ENCODE measurements around the gene USB1. TPM values are rescaled to one million over a fixed set of nuclear protein-coding genes. Genes with fewer than 3 reads are reported as not detected.

Gene USB1
- total and polyA plus RNA-seq, 3 donors from 2014 or later = 39.7 to 63.7 (median 62.4) TPM

DNA sequence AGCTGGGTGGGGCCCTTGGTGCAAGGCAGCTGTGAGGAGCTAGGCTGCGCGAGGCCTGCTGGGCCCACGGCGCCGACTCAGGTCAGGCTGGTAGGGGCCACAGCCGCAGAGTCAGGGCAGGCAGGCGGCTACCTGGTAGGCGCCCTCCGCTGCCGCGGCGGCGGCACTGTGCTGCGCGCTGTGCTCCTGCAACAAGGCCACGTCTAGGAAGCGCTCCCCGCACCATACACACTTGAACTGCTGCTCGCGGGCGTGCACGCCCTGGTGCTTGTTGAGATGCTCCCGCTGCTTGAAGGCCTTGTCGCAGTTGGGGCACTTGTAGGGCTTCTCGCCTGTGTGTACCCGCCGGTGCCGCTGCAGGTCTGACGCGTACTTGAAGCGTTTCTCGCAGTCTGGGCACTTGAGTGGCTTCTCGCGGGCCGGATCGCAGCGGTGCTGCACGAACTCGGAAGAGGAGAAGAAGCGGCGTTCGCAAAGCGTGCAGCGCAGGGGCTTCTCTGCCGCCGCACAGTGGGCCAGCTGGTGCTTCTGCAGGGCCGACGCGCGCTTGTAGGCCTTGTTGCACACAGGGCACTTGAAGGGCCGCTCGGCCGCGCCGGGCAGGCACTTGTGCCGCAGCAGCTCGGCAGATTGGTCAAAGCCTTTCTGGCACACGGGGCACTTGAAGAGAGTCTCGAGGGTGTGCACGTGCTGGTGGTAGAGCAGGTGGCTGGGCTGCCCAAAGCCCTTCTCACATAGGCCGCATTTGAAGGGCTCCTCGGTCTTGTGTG lies 4.6 kb upstream of the USB1 start:
- WGBS, 2 donors = 80% methylated on average over 3 to 61 of the region's 62 CpGs
- intact Hi-C loops (cut with DNase I; ENCODE audit: low total_unique reads) = loop anchor here (5.0 kb wide), 1 partner anchor 89 kb away; no protein-coding TSS in a partner anchor

DNA sequence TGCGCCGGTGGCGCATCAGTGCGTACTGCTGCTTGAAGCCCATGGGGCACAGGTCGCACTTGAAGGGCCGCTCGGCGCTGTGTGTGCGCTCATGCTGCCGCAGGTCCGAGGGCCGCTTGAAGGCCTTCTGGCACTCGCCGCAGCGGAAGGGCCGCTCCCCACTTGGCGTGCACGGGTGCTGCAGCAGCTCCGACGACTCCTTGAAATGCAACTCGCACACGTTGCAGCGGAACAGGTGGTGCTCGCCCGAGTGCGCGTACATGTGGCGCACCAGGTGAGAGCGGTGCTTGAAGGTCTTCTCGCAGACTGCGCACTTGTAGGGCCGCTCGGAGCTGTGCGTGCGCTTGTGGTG lies 4.1 kb upstream of the USB1 start:
- no peak for TF ChIP-seq POLR2A (IDR thresholded peaks at IDR 0.05)
- TF ChIP-seq, protein P1, sequence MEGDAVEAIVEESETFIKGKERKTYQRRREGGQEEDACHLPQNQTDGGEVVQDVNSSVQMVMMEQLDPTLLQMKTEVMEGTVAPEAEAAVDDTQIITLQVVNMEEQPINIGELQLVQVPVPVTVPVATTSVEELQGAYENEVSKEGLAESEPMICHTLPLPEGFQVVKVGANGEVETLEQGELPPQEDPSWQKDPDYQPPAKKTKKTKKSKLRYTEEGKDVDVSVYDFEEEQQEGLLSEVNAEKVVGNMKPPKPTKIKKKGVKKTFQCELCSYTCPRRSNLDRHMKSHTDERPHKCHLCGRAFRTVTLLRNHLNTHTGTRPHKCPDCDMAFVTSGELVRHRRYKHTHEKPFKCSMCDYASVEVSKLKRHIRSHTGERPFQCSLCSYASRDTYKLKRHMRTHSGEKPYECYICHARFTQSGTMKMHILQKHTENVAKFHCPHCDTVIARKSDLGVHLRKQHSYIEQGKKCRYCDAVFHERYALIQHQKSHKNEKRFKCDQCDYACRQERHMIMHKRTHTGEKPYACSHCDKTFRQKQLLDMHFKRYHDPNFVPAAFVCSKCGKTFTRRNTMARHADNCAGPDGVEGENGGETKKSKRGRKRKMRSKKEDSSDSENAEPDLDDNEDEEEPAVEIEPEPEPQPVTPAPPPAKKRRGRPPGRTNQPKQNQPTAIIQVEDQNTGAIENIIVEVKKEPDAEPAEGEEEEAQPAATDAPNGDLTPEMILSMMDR (IDR thresholded peaks at IDR 0.05) = no peak
- H3K36me3 ChIP-seq (ENCODE audit: low read depth, missing control alignments) = no peaks in the 10 kb centered on the region
- DNase-seq = no peak

More for the DNA sequence above, 4.6 kb upstream of the USB1 start:
- Histone ChIP-seq H3K27me3 (no peaks in the 10 kb centered on the region), H3K27ac (no peak overlapping the region), H3K4me3 (no peak overlapping the region), H3K36me3 (ENCODE audit: low read depth, missing control alignments) (no peaks in the 10 kb centered on the region), H3K4me1 (peaks cover 12% of the 10 kb centered on the region), H3K9me3 (no peaks in the 10 kb centered on the region)
- no peak for DNase-seq
- TF ChIP-seq POLR2A (IDR thresholded peaks at IDR 0.05) = no peak
- TF ChIP-seq, protein P1 (IDR thresholded peaks at IDR 0.05) = no peak

DNA sequence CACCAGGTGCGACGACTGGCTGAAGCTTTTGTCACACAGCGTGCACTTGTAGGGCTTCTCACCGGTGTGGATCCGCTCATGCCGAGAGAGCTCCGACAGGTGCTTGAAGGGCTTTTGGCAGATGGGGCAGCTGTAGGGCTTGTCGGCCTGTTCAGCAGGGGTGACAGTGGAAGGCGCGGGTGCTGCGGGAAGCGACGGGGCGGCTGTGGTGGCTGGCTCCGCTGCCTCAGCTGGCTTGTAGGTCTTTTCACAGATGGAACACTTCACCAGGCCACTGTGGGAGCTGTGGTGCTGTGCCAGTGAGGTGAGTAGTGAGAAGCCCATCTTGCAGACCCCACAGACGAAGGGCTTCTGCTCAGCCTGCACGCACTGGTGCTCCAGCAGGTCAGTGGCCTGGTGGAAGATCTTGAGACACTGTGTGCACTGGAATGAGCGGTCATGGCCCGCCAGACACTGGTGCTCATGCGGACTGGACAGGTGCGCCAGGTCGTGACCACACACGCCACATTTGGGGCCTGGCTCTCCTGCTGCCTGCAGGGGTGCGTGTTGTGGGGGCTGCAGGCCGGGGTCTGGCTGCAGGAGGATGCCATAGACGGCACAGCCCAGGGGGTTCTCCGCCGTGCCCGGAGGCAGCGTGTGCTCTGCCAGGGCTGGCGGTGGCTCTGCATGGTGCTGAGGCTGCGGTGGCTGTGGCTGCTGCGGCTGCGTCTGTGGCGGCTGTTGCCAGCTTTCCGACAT lies 3.5 kb upstream of the USB1 start:
- intact Hi-C loops (cut with DNase I; ENCODE audit: low total_unique reads) = loop anchor here (5.0 kb wide), 1 partner anchor 90 kb away; no protein-coding TSS in a partner anchor
- H3K27ac ChIP-seq = no peak overlapping the region
- no peak for DNase-seq
- no peaks in the 10 kb centered on the region for H3K9me3 ChIP-seq
- TF ChIP-seq, protein P1 (IDR thresholded peaks at IDR 0.05) = no peak
- TF ChIP-seq POLR2A (IDR thresholded peaks at IDR 0.05) = no peak
- no peaks in the 10 kb centered on the region for H3K27me3 ChIP-seq
- H3K36me3 ChIP-seq (ENCODE audit: low read depth, missing control alignments) = no peaks in the 10 kb centered on the region
- peaks cover 18% of the 10 kb centered on the region for H3K4me1 ChIP-seq
- no peak overlapping the region for H3K4me3 ChIP-seq
- 79 to 80% methylated on average over 18 to 36 of the region's 36 CpGs for WGBS, 2 donors

More for the DNA sequence above, 4.1 kb upstream of the USB1 start:
- Histone ChIP-seq H3K9me3 (no peaks in the 10 kb centered on the region), H3K27me3 (no peaks in the 10 kb centered on the region), H3K27ac (no peak overlapping the region), H3K4me3 (no peak overlapping the region), H3K4me1 (peaks cover 18% of the 10 kb centered on the region)
- 73 to 79% methylated on average over 13 to 35 of the region's 35 CpGs for WGBS, 2 donors
- intact Hi-C loops (cut with DNase I; ENCODE audit: low total_unique reads) = loop anchor here (5.0 kb wide), 1 partner anchor 90 kb away; no protein-coding TSS in a partner anchor

DNA sequence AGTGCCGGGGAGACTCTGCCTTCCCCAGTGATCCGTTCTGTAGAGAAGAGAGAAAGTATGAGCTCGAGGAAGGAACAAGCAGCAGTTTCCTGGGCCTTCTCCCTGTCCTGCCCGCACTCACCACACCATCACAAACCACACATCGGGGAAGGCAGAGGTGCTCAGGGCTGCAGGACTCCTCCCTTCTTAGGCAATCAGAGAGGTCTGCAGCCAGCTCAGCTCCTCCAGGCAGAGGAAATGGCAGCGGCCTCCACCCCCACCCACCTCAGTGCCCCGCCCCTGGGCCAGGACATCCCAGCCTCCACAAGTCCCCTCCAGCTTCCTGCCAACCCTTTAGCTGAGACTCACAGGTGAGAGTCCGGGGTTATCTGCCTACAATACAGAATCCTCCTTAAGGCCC lies 2.7 kb upstream of the USB1 start:
- Histone ChIP-seq H3K27me3 (no peaks in the 10 kb centered on the region), H3K27ac (no peak overlapping the region), H3K36me3 (ENCODE audit: low read depth, missing control alignments) (no peaks in the 10 kb centered on the region), H3K4me3 (no peak overlapping the region), H3K4me1 (peaks cover 18% of the 10 kb centered on the region), H3K9me3 (no peaks in the 10 kb centered on the region)
- intact Hi-C loops (cut with DNase I; ENCODE audit: low total_unique reads) = loop anchor here (5.0 kb wide), 1 partner anchor 91 kb away; no protein-coding TSS in a partner anchor
- TF ChIP-seq, protein P1 (IDR thresholded peaks at IDR 0.05) = no peak
- TF ChIP-seq POLR2A (IDR thresholded peaks at IDR 0.05) = no peak
- WGBS, 2 donors = 79 to 82% methylated on average over 7 to 8 of the region's 8 CpGs
- DNase-seq = no peak
